Activated CD4-positive, alpha-beta T cell treated with anti-CD3 and anti-CD28 coated beads, Interleukin-2, amount 50 U/mL, for 48 hours (primary cell): ENCODE measurements around the gene SPSB4.

Source experiments
- DNase-seq, 2 experiments: peaks; one replicate each; pipeline ENCODE4 v3.0.0-alpha.2; 2020

Gene SPSB4

GRCh38 chr3:141122455-141123030 is 71.4 kb downstream of the SPSB4 start:
- DNase-seq: no peak

GRCh38 chr3:141123677-141124410 is 72.7 kb downstream of the SPSB4 start:
- no peak for DNase-seq

DNA sequence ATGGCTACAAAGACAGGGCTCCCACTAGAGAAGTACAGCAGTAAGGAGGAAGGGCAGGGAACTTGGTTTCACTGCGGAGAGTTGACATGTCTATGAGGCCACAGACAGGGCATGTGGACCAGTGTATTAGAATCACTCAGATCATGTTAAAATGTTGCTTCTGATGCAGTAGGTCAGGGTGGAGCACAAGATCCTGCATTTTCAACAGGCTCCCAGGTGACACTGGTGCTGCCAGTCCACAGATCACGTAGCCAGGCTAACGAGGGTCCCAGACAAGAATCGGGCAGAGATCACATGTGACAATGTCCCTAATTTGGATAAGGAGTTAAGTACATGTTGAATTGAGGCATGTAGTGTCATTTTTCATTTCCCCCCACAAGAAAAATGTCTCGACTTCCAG is 73.6 kb downstream of the SPSB4 start:
- DNase-seq: no peak

DNA sequence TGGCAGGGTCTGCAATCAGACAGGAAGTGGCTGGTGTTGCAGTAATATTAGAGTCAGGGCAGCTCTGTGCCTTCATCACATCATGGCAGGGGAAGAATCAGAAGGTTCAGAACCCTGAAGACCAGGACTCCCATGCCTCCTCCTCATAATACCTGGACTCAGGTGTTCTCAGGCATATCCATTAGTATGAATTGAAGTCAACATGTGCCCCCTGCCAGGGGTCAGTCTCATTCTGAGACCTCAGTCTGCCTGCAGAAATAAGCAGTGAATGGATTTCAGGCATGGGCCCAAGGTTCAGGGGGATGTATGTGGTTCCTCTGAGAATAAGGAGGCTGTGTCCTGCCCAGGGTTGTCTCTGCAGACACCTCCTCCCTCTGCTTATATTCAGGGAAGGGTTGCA is 74.2 kb downstream of the SPSB4 start:
- DNase-seq: no peak

- DNase-seq: no peak
These were observed 75.7 kb downstream of the SPSB4 start for GRCh38 chr3:141126661-141127343.

DNA sequence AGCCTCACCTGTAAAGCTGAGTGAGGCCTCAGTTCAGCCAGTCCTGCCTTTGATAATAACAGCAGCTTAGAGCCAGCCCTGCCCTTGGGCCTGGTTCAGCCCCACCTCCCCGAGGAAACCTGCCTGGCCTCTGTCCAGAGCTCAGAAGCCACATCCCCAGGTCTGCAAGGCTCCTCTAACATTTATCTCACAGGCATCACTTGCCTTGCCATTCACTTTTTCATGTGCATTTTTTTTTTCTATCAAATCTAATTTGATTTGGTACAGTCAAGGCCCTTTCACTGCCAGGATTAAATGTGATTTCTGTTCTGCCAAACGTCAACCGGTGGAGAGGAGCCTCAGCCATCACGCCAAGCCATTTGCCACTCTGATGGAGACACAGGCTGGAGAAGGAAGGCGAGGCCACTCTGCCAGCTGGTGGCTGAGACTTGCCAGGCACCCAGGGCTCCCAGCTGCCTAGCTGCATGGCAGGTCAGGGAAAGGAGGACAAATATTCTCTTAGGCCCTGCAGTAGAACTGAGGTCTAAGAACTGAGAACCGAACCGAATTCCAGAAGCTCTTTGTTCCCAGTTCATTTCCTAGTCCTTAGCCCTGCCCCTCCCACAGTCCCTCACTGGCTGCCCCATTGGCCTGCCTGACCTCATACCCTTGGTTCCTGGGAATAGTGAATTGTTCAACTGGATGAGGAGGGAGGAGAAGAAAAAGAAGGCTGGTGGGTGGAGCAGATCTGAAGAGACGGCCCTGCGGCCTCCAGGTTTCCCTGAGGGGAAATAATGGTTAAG is 76.4 kb downstream of the SPSB4 start:
- DNase-seq: no peak

- no peak for DNase-seq
These were observed 77.1 kb downstream of the SPSB4 start for GRCh38 chr3:141128126-141128777.

DNA sequence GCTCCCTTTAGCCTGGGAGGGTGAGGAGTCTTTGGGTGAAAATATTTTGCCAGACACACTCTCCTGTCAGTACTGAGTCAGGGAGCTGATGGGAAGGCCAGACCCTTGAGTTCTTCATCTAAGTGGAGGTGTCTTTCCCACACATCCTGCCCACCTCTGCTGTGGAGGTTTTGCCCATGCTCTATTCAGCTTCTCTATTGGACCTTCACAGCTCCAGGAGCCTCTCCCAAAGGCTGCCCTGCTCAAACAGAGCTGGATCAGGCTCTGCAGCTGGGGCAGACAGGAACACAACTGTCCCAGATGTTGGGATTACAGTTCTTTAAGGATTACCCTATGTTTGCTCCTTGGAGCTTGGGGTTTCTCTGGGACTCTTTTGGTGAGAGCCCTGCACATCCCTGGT is 77.9 kb downstream of the SPSB4 start:
- DNase-seq: no peak

GRCh38 chr3:141129541-141130011 is 78.4 kb downstream of the SPSB4 start:
- DNase-seq: no peak

- no peak for DNase-seq
These were observed 92.4 kb downstream of the SPSB4 start for GRCh38 chr3:141143517-141143916.

GRCh38 chr3:141146979-141147470 is 95.9 kb downstream of the SPSB4 start:
- no peak for DNase-seq

DNA sequence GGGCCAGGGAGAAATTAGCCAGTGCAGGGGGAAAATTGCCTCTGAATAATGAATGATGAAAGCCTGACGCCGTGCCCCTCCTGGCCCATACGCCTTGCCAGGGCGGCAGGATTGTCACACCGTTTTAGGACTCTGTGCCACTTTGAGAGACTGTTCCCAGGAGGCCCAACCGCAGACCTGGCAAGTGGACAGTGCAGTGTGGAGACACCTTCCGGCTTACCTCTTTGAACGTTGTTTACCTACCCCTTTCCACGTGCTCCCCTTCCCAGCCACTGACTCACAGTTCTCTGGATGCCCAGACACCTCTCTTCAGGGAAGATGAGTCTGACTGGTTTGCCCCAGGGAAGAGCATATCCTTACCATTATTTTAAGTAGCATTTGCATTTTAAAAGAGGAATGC is 96.5 kb downstream of the SPSB4 start:
- no peak for DNase-seq

- DNase-seq: no peak
These were observed 97.0 kb downstream of the SPSB4 start for GRCh38 chr3:141148169-141148568.

- no peak for DNase-seq
These were observed 97.6 kb downstream of the SPSB4 start for GRCh38 chr3:141148770-141149169.

DNA sequence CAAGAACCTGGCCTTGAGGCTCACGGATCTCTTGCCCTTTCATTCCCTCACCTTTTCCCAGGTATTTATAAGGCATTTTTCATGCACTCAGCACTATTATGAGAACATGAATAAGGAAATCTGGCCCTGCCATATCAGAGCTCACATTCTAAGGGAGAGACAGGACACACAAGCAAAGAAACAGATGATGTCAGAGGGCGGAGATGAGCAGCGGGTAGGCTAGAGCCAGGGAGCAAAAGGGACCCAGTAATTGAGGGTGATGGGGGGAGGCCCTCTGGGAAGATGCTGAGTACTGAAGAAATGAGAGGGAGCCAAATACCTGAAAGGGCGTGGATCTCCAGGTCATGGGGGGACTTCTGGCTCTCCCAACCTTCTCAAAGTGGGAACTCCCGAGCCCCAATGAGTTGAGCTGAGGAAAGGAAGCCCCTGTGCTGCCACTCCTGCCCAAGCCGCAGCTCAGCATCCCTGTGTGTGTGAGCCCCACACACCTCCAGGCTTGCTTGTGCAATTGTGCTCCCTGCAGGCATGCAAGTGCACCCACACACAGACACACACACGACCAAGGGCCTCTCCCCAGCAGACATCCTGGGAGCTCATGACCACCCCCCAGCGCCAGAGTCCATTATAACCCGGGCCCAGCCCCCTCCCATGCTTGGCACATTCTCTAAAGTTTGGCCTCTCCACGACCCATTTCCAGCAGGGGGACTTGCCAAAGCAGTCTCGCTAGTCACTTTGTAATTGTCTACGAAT is 99.1 kb downstream of the SPSB4 start:
- DNase-seq: no peak

DNA sequence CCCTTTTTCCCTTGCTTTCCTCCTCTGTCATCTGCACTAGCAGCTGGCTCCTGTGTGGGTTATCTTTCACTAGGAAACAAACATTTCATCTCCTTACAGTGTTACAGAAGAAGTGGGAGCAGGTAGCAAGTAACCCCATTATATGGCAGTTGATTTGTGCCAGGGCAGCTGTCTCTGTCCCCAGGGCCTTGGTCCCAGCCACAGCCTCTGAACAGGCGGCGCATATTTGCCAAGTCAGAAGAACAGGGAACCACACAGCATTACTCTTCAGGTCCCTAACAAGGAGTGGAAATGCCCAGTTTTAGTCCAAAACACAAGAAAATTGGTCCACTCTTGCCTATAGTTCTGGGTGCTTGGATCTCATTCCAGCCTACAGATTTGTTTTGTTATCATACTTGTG is 99.8 kb downstream of the SPSB4 start:
- DNase-seq: no peak

DNA sequence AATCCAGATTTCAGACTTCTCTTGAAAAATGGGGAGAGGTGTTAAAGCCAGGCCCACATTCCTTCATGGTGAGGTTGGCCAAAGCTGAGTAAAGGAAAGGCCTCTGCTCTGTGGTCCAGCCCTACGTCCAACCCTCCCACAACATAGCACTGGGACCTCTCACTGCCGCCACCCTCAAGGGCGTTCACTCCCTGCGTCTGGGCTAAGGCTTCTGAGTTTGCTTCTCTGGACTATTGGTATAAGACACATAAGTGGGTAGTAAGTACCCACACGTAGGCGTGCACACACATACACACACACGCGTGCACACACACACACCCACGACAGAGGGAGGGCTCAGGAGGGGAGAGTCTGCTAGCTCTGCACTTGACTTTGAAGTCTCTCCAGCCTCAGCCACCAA is 100.3 kb downstream of the SPSB4 start:
- DNase-seq: no peak

- no peak for DNase-seq
These were observed 101.0 kb downstream of the SPSB4 start for GRCh38 chr3:141152130-141152529.

DNA sequence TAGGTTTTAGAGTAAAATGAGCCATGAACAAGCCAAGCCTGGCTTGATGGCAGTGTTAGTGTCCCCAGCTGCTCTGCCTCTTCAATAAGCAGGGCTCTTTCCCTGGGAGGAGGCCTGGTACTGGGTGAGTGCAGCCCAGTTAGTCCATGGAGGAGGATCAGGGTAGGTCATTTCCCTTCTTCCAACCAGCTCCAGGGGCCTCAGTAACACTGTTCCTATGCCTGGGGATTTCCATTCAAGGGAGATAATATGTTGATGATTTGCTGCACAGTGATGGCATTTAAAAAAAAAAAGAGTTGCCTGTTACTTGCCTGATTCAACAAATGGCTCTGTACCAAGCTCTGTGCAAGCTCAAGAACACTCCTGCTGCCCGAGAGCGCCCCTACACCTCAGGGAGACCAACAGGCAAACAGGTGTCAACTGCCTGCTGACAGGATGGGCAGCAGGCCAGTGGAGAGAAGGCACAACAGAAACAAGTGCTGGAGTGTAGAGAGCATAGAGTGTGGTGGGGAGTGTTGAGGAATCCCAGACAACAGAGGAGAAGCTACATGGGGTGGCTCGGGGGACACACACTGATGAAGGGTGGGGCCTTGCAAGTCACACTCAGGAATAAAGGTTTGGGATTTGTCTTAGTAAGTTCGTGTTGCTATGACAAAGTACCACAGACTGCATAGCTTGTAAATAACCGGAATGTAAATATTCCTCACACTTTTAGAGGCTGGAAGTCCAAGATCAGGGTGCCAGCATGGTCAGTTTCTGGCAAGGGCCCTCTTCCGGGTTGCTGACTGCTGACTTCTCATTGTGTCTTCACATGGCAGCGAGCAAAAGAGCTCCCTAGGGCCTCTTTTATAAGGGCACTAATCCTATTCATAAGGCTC is 101.9 kb downstream of the SPSB4 start:
- DNase-seq: no peak

- DNase-seq: no peak
These were observed 102.5 kb downstream of the SPSB4 start for GRCh38 chr3:141153679-141153966.

DNA sequence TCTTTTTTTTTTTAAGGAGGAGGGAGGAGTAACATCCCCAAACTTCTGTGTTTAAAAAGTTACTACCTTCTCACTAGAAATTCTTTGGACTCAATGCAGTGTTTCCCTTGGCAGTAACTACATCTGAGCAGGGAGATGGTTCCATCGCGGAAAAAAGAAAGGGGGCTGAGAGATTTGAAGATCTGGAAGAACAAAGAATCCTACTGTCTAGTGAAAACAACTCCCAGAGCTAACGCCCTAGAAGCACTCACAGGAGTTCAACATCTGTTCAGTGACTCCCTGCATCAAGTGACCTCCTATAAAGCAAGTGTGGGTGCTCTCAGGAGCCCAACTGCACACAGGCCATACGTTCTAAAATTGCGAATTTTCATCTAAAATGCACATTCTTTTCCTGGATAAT is 113.7 kb downstream of the SPSB4 start:
- no peak for DNase-seq
